Stomach (tissue), 9 donors: Measurements from ENCODE around the gene RSBN1L. TPM values are rescaled to one million over a fixed set of nuclear protein-coding genes. Genes with fewer than 3 reads are reported as not detected.
A peak's percentile ranks its signal among the peaks of the same experiment; 100 is the strongest.

Source experiments
- DNase-seq, 2 donors: peaks; one replicate each; pipeline versions ENCODE4 v3.0.0 to v3.0.0-alpha.2; 2013 to 2019
- H3K27ac ChIP-seq, 5 donors: fragments of 200-600 bp in 4 of 5; sonication (generic) in 4 of 5; one replicate each; pipeline ENCODE4 v1.5.1; 2013 to 2019; ENCODE audit warnings: mild to moderate bottlenecking in 1 of 5, moderate library complexity in 1 of 5
- H3K27me3 ChIP-seq, 3 donors: fragments of 200-600 bp; sonication (generic); one replicate each; pipeline ENCODE4 v1.5.1; 2017 to 2019; ENCODE audit warnings: mixed run types in 1 of 3
- H3K36me3 ChIP-seq, 4 donors: fragments of 200-600 bp; sonication (generic); 1 replicate in 3 of 4; 2 replicates in 1 of 4; pipeline ENCODE4 v1.5.1; 2016 to 2019
- H3K4me1 ChIP-seq, 4 donors: fragments of 200-600 bp; sonication (generic); one replicate each; pipeline ENCODE4 v1.5.1; 2016 to 2019
- H3K4me3 ChIP-seq, 4 donors: fragments of 200-600 bp; sonication (generic) in 3 of 4; one replicate each; pipeline ENCODE4 v1.5.1; 2016 to 2019; ENCODE audit warnings: mild to moderate bottlenecking in 1 of 4
- H3K9me3 ChIP-seq, 4 donors: fragments of 200-600 bp; sonication (generic); one replicate each; pipeline ENCODE4 v1.5.1; 2016 to 2019
- CTCF ChIP-seq, 7 experiments: fragments of 450-650 bp in 4 of 7; fragments of 200-600 bp in 3 of 7; sonication (generic) in 3 of 7; IDR thresholded peaks; one replicate each; pipeline ENCODE4 v1.5.1; 2016 to 2019; ENCODE audit warnings: antibody characterized with exemption in 7 of 7, control low read depth in 2 of 7, mild to moderate bottlenecking in 1 of 7
- EP300 ChIP-seq: sonication (generic); formaldehyde crosslinking; IDR thresholded peaks from one replicate; pipeline ENCODE4 v1.6.1; 2017; ENCODE audit warnings: antibody characterized with exemption
- POLR2A ChIP-seq, 4 donors: fragments of 450-650 bp; IDR thresholded peaks; one replicate each; pipeline ENCODE4 v1.6.1; 2016; ENCODE audit warnings: antibody characterized with exemption in 4 of 4, control low read depth in 2 of 4, mild to moderate bottlenecking in 1 of 4, moderate library complexity in 1 of 4
- POLR2AphosphoS5 ChIP-seq, 3 donors: sonication (generic); formaldehyde crosslinking; IDR thresholded peaks; one replicate each; pipeline ENCODE4 v1.6.1; 2016; ENCODE audit warnings: antibody characterized with exemption in 3 of 3
- WGBS, 5 donors: extraction: QIAGEN DNeasy Blood & Tissue Kit in 3 of 5; methylation state at CpG; one replicate each; pipeline versions ENCODE4 v1.1.5 to v1.1.7; 2013 to 2018; 5-methylcytosine and 5-hydroxymethylcytosine counted together
- intact Hi-C: fragments of 100-400 bp; cut with DNase I; formaldehyde crosslinking; loops from one replicate; pipeline ENCODE4 v1.15.1; 2023; ENCODE audit warnings: low total_unique reads
- polyA plus RNA-seq, 3 donors: library from polyadenylated mRNA; stranded (reverse); fragments of 200-250 nt; gene quantifications; one replicate each; pipeline ENCODE4 v1.2.3, GENCODE V29; 2013
- total RNA-seq, 5 donors: library from RNA; depleted of rRNA; stranded (reverse); fragments of >200 nt; gene quantifications; one replicate each; pipeline versions ENCODE4 v1.1.0 to v1.2.3, GENCODE V29; 2014 to 2016
- donor health status: healthy with polysubstance abuse.
- donor health status: Bipolar disorder and iron deficiency.
- donor health status: healthy.

The RSBN1L gene
- total and polyA plus RNA-seq, 8 donors, result 4.2 to 68.3 (median 11.6) TPM

GRCh38 chr7:77788327-77788902 lies 92.2 kb downstream of the RSBN1L start:
- H3K27me3 ChIP-seq, result no peaks in the 10 kb centered on the region
- no peak for DNase-seq
- H3K27ac ChIP-seq, result no peak overlapping the region
- H3K4me1 ChIP-seq, result peaks cover 4 to 19% (median 13%) of the 10 kb centered on the region in 4 donors
- no peaks in the 10 kb centered on the region for H3K9me3 ChIP-seq
- H3K36me3 ChIP-seq, result peaks cover 0 to 29% (median 5%) of the 10 kb centered on the region in 4 donors
- no peak overlapping the region for H3K4me3 ChIP-seq
- intact Hi-C loops, result no loop called here
- no peak for TF ChIP-seq EP300
- no peak for TF ChIP-seq POLR2AphosphoS5 (IDR thresholded peaks at IDR 0.05)
- no peak for TF ChIP-seq POLR2A (IDR thresholded peaks at IDR 0.05)
- TF ChIP-seq CTCF (IDR thresholded peaks at IDR 0.05), result no peak
- WGBS, 5 donors, result 77 to 93% (median 89%) methylated on average over 2 of the region's 2 CpGs

DNA sequence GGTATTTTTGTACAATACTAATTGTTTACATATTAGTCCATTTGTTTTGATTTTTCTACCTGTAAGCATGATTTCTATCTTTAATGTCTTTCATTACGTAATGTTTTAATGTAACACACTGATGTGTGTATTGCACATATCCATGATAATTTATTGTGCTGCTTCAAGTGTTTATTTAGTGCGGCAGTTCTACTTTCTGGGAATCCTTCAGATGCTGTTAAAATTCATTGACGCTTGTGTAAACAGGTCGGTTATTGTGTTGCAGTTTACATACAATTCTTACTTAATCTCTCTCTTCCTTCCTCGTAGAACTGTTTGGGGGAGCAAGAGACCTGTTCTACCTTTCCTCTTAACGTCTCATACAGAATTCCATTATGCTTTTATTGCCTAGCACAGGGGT lies 95.1 kb downstream of the RSBN1L start:
- TF ChIP-seq POLR2A (IDR thresholded peaks at IDR 0.05) (no peak), EP300 (no peak), POLR2AphosphoS5 (IDR thresholded peaks at IDR 0.05) (no peak), CTCF (IDR thresholded peaks at IDR 0.05) (no peak)
- DNase-seq, result peak in 1 of 2 donors; percentile 9

DNA sequence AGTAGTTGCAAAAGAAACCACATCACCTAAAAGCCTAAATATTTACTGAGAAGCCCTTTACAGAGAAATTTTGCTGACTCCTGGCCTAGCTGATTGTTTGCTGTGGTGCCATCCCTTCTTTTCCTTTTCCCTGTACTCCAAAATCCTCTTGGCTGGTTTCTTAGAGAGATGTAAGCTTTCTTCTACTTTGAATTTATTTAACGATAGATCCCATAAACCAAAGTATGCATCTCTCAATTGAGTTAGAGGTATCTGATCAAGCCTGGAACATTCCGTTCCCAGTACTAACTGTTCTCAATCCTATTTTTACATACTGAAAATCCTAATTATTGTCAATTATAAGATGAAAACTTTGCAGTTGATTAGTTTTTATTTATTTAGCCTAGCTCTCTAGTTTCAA lies 95.7 kb downstream of the RSBN1L start:
- H3K27ac ChIP-seq, result peak overlapping the region in 3 of 5 donors; percentile 14 to 44 (median 40)
- 57 to 90% (median 80%) methylated on average over 2 of the region's 2 CpGs for WGBS, 5 donors
- intact Hi-C loops, result no loop called here

More for the DNA sequence above, 95.1 kb downstream of the RSBN1L start:
- Histone ChIP-seq H3K4me3 (no peak overlapping the region), H3K4me1 (peaks cover 4 to 36% (median 16%) of the 10 kb centered on the region in 4 donors), H3K36me3 (peaks cover 3 to 15% (median 10%) of the 10 kb centered on the region in 4 donors), H3K27ac (peak overlapping the region in 2 of 5 donors; percentile 14 to 40), H3K9me3 (no peaks in the 10 kb centered on the region), H3K27me3 (no peaks in the 10 kb centered on the region)
- intact Hi-C loops, result no loop called here
- 20 to 46% (median 38%) methylated on average over 6 of the region's 6 CpGs for WGBS, 5 donors

GRCh38 chr7:77794000-77794399 lies 97.7 kb downstream of the RSBN1L start:
- no peaks in the 10 kb centered on the region for H3K27me3 ChIP-seq
- TF ChIP-seq EP300 (no peak), CTCF (IDR thresholded peaks at IDR 0.05) (no peak), POLR2AphosphoS5 (IDR thresholded peaks at IDR 0.05) (no peak), POLR2A (IDR thresholded peaks at IDR 0.05) (no peak)
- no peak overlapping the region for H3K4me3 ChIP-seq
- no peak for DNase-seq
- no peaks in the 10 kb centered on the region for H3K9me3 ChIP-seq
- no peak overlapping the region for H3K27ac ChIP-seq
- peaks cover 20 to 51% (median 30%) of the 10 kb centered on the region in 4 donors for H3K4me1 ChIP-seq
- intact Hi-C loops, result no loop called here
- peaks cover 3 to 15% (median 10%) of the 10 kb centered on the region in 4 donors for H3K36me3 ChIP-seq
- WGBS, 5 donors, result 85 to 94% (median 93%) methylated on average over 4 of the region's 4 CpGs

More for the DNA sequence above, 95.7 kb downstream of the RSBN1L start:
- Histone ChIP-seq H3K4me3 (no peak overlapping the region), H3K9me3 (no peaks in the 10 kb centered on the region), H3K4me1 (peaks cover 10 to 43% (median 22%) of the 10 kb centered on the region in 4 donors), H3K36me3 (peaks cover 3 to 15% (median 10%) of the 10 kb centered on the region in 4 donors), H3K27me3 (no peaks in the 10 kb centered on the region)
- no peak for TF ChIP-seq EP300
- TF ChIP-seq POLR2AphosphoS5 (IDR thresholded peaks at IDR 0.05), result no peak
- no peak for TF ChIP-seq POLR2A (IDR thresholded peaks at IDR 0.05)
- TF ChIP-seq CTCF (IDR thresholded peaks at IDR 0.05), result no peak
- no peak for DNase-seq
